ENCODE results near the gene CHMP2A.
A peak's percentile ranks its signal among the peaks of the same experiment; 100 is the strongest.

CHMP2A gene

GRCh38 chr19:58569943-58570670 is 15.2 kb upstream of the CHMP2A start:
- no peak for DNase-seq

GRCh38 chr19:58569191-58569942 is 14.5 kb upstream of the CHMP2A start:
- DNase-seq: no peak

- DNase-seq: no peak
Observed at GRCh38 chr19:58568453-58569130, 13.7 kb upstream of the CHMP2A start.

- DNase-seq: no peak
Observed at GRCh38 chr19:58566989-58567388, 12.1 kb upstream of the CHMP2A start.

GRCh38 chr19:58563823-58564222 is 8.9 kb upstream of the CHMP2A start:
- DNase-seq: no peak

GRCh38 chr19:58563034-58563573 is 8.2 kb upstream of the CHMP2A start:
- no peak for DNase-seq

- DNase-seq: no peak
Observed at GRCh38 chr19:58562122-58563033, 7.5 kb upstream of the CHMP2A start.

- no peak for DNase-seq
Observed at GRCh38 chr19:58561373-58562121, 6.6 kb upstream of the CHMP2A start.

GRCh38 chr19:58560921-58561320 is 6.0 kb upstream of the CHMP2A start:
- no peak for DNase-seq

- DNase-seq: no peak
Observed at GRCh38 chr19:58560007-58560887, 5.3 kb upstream of the CHMP2A start.

GRCh38 chr19:58559275-58560006 is 4.5 kb upstream of the CHMP2A start:
- peak; percentile 97 for DNase-seq

GRCh38 chr19:58558623-58559274 is 3.8 kb upstream of the CHMP2A start:
- DNase-seq: peak; percentile 93

GRCh38 chr19:58558066-58558622 is 3.2 kb upstream of the CHMP2A start, which contains the start of gene UBE2M:
Gene UBE2M (minus strand): TSS chr19:58558611. CDS start chr19:58558381, 230 bp downstream.
- no peak for DNase-seq

- no peak for DNase-seq
Observed at GRCh38 chr19:58557221-58558065, 2.5 kb upstream of the CHMP2A start.

- no peak for DNase-seq
Observed at GRCh38 chr19:58556622-58557220, 1.8 kb upstream of the CHMP2A start.

GRCh38 chr19:58555920-58556621 is 1.2 kb upstream of the CHMP2A start:
- no peak for DNase-seq

- DNase-seq: no peak
Observed at GRCh38 chr19:58555369-58555885, 522 bp upstream of the CHMP2A start.

Data from 8988T (cell line).